ENCODE data around the gene SMG7.

Gene SMG7

GRCh38 chr1:183487674-183488442 lies 15.6 kb downstream of the SMG7 start:
- H3K4me3 ChIP-seq (ENCODE audit: control insufficient read depth, low read depth, low read length) = no peak overlapping the region
- TF ChIP-seq CTCF (conservative IDR thresholded peaks at IDR 0.05; ENCODE audit: control insufficient read depth, insufficient read depth, low read depth, low read length) = no peak
- no peak for DNase-seq (ENCODE audit: low read depth)

GRCh38 chr1:183490932-183491331 lies 18.6 kb downstream of the SMG7 start:
- no peak overlapping the region for H3K4me3 ChIP-seq (ENCODE audit: control insufficient read depth, low read depth, low read length)
- no peak for DNase-seq (ENCODE audit: low read depth)
- TF ChIP-seq CTCF (conservative IDR thresholded peaks at IDR 0.05; ENCODE audit: control insufficient read depth, insufficient read depth, low read depth, low read length) = no peak

GRCh38 chr1:183493540-183494245 lies 21.4 kb downstream of the SMG7 start:
- H3K4me3 ChIP-seq (ENCODE audit: control insufficient read depth, low read depth, low read length) = no peak overlapping the region
- no peak for DNase-seq (ENCODE audit: low read depth)
- no peak for TF ChIP-seq CTCF (conservative IDR thresholded peaks at IDR 0.05; ENCODE audit: control insufficient read depth, insufficient read depth, low read depth, low read length)

- TF ChIP-seq CTCF (conservative IDR thresholded peaks at IDR 0.05; ENCODE audit: control insufficient read depth, insufficient read depth, low read depth, low read length) = no peak
- no peak overlapping the region for H3K4me3 ChIP-seq (ENCODE audit: control insufficient read depth, low read depth, low read length)
- DNase-seq (ENCODE audit: low read depth) = no peak
Measured at GRCh38 chr1:183495420-183495819, 23.1 kb downstream of the SMG7 start.

- H3K4me3 ChIP-seq (ENCODE audit: control insufficient read depth, low read depth, low read length) = no peak overlapping the region
- DNase-seq (ENCODE audit: low read depth) = no peak
- TF ChIP-seq CTCF (conservative IDR thresholded peaks at IDR 0.05; ENCODE audit: control insufficient read depth, insufficient read depth, low read depth, low read length) = no peak
Measured at GRCh38 chr1:183497218-183497617, 24.9 kb downstream of the SMG7 start.

- DNase-seq (ENCODE audit: low read depth) = no peak
- TF ChIP-seq CTCF (conservative IDR thresholded peaks at IDR 0.05; ENCODE audit: control insufficient read depth, insufficient read depth, low read depth, low read length) = no peak
- H3K4me3 ChIP-seq (ENCODE audit: control insufficient read depth, low read depth, low read length) = no peak overlapping the region
Measured at GRCh38 chr1:183498342-183498991, 26.2 kb downstream of the SMG7 start.
